GM12864 (cell line): ENCODE data around the gene ITGB4.

ENCODE experiments used
- DNase-seq: peaks from one replicate; pipeline ENCODE4 v3.0.0-alpha.2; 2011; ENCODE audit warnings: low read depth
- H3K4me3 ChIP-seq: 2 replicates; pipeline ENCODE4 v1.5.1; 2011; ENCODE audit warnings: mild to moderate bottlenecking, low read depth, low read length, control low read depth
- TF ChIP-seq, protein P1 (sequence below): IDR thresholded peaks from 2 replicates; pipeline ENCODE4 v1.5.1; 2011; ENCODE audit warnings: low read depth, mild to moderate bottlenecking, moderate library complexity, low read length, control low read depth, inconsistent platforms; ENCODE audit errors: missing control alignments

Gene ITGB4

GRCh38 chr17:75697651-75698291 lies 23.5 kb upstream of the ITGB4 start:
- no peak for DNase-seq
- no peak overlapping the region for H3K4me3 ChIP-seq
- TF ChIP-seq, protein P1, sequence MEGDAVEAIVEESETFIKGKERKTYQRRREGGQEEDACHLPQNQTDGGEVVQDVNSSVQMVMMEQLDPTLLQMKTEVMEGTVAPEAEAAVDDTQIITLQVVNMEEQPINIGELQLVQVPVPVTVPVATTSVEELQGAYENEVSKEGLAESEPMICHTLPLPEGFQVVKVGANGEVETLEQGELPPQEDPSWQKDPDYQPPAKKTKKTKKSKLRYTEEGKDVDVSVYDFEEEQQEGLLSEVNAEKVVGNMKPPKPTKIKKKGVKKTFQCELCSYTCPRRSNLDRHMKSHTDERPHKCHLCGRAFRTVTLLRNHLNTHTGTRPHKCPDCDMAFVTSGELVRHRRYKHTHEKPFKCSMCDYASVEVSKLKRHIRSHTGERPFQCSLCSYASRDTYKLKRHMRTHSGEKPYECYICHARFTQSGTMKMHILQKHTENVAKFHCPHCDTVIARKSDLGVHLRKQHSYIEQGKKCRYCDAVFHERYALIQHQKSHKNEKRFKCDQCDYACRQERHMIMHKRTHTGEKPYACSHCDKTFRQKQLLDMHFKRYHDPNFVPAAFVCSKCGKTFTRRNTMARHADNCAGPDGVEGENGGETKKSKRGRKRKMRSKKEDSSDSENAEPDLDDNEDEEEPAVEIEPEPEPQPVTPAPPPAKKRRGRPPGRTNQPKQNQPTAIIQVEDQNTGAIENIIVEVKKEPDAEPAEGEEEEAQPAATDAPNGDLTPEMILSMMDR, result no peak

- H3K4me3 ChIP-seq, result no peak overlapping the region
- DNase-seq, result no peak
- TF ChIP-seq, protein P1, result no peak
These were observed 22.6 kb upstream of the ITGB4 start for GRCh38 chr17:75698659-75699058.

DNA sequence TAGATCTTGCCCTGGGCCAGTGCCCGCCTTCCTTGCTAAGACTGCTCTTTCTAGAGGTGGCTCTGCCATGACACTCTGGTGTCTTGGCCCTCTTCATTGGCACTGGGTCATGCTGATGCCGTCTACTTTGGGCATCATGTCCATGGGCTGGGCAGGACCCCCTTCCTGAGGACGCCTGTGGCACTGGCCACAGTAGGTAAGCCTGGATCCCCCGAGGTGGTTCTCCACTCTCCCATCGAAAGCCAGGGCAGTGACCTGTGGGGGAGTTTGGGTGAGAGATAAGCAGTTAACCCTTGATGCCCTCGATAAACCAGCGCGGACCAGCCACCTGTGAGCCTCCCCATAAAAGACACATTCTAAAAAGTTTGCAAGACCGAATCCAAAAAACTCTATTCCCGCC lies 20.0 kb upstream of the ITGB4 start:
- no peak for DNase-seq
- H3K4me3 ChIP-seq, result no peak overlapping the region
- TF ChIP-seq, protein P1, result no peak

GRCh38 chr17:75703191-75703590 lies 18.1 kb upstream of the ITGB4 start:
- H3K4me3 ChIP-seq, result no peak overlapping the region
- no peak for DNase-seq
- TF ChIP-seq, protein P1, result no peak

GRCh38 chr17:75703591-75703990 lies 17.7 kb upstream of the ITGB4 start:
- TF ChIP-seq, protein P1, result no peak
- H3K4me3 ChIP-seq, result no peak overlapping the region
- DNase-seq, result no peak

DNA sequence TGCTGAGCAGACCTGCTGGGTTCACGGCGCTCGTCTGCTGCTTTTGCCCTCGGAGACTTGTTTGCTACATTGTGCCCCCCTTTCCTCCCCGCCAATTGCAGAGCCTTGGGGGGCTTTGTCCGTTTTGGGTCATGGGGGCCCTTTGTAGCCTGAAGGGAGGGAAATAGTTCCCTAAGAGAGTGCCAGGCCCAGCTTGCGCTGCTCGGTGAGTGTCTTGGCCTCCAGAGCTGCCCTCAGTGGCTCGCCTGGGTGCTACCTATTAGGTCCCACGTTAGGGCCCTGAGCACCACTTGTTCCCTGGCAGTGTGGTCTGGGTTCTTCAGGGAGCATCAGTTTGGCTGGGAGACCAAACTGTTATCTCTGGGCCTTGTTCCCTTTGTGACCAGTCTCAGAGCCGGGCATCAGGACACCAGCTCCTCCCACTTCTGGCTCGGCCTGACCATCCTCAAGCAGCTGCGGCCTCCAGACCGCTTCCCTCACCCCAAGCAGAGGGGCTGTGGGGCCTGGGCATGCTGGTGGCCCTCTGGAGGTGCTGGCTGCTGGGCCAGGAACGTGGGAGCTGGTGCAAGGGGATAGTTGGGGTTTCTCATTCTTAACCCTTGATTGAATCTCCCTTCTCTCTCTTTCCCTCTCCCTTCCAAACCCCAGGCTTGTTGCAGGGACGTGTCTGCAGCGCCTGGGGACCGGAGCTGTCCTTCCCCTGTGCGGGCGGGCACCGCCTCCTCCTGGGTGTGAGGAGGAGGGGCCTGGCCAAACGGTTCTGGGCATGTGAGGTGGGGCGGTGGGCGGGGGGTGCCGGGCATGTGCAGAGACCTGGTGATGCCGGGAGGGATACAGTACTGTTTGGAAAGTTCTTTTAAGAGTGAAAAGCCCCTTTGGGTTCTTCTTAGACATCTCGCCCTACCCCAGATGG lies 16.0 kb upstream of the ITGB4 start:
- TF ChIP-seq, protein P1, result no peak
- no peak overlapping the region for H3K4me3 ChIP-seq
- no peak for DNase-seq
